Measurements from ENCODE around the gene MEIKIN.

DNA sequence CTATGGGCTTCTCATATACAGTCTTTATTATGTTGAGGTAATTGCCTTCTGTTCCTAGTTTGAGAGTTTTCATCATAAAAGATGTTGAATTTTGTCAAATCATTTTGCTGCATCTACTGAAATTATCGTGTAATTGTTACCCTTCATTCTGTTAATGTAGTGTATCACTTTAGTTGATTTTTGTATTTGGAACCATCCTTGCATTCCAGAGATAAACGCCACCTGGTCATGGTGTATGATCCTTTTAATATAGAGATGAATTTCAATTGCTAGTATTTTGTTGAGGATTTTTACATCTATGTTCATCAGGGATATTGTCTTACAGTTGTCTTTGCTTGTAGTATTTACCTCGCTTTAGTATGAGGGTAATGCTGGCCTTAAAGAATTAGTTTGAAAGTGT lies 19.3 kb downstream of the MEIKIN start:
- TF ChIP-seq CTCF (IDR thresholded peaks at IDR 0.05) = no peak
- no peak for TF ChIP-seq POLR2AphosphoS5 (IDR thresholded peaks at IDR 0.05)

Data from esophagus muscularis mucosa (tissue), 3 donors.